ENCODE results near the gene TRAF3IP1. TPM values are rescaled to one million over a fixed set of nuclear protein-coding genes. Genes with fewer than 3 reads are reported as not detected.

TRAF3IP1 gene
- total and polyA plus RNA-seq, 2 of the 13 experiments (the other 11 are each of a cell fraction or from before 2014, with no cell fraction given) = 4.1 to 12.9 TPM

GRCh38 chr2:238449909-238450417 is 129.6 kb downstream of the TRAF3IP1 start (continued):
- TF ChIP-seq, protein P1, sequence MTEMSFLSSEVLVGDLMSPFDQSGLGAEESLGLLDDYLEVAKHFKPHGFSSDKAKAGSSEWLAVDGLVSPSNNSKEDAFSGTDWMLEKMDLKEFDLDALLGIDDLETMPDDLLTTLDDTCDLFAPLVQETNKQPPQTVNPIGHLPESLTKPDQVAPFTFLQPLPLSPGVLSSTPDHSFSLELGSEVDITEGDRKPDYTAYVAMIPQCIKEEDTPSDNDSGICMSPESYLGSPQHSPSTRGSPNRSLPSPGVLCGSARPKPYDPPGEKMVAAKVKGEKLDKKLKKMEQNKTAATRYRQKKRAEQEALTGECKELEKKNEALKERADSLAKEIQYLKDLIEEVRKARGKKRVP (CRISPR knock-in tag; IDR thresholded peaks at IDR 0.05) = peak in 1 of 2 experiments; percentile 89; a peak in 2 of 4 replicates
- peak; percentile 98 for TF ChIP-seq MIXL1 (CRISPR knock-in tag; IDR thresholded peaks at IDR 0.05)
- no peak for TF ChIP-seq ZNF282 (IDR thresholded peaks at IDR 0.05; ENCODE audit: partially characterized antibody)
- TF ChIP-seq HDAC1 (CRISPR knock-in tag; IDR thresholded peaks at IDR 0.05) = peak; percentile 99
- peak; percentile 92 for TF ChIP-seq MIER2 (CRISPR knock-in tag; IDR thresholded peaks at IDR 0.05)
- TF ChIP-seq ELF1 (CRISPR knock-in tag; IDR thresholded peaks at IDR 0.05) = peak; percentile 82
- peak; percentile 97 for TF ChIP-seq SOX5 (CRISPR knock-in tag; IDR thresholded peaks at IDR 0.05; ENCODE audit: borderline replicate concordance)
- TF ChIP-seq ZNF549 (CRISPR knock-in tag; IDR thresholded peaks at IDR 0.05) = no peak
- no peak; the same call in 1 of the 2 replicates for TF ChIP-seq PLSCR1 (CRISPR knock-in tag; IDR thresholded peaks at IDR 0.05; ENCODE audit: borderline replicate concordance)
- TF ChIP-seq NCOA1 (CRISPR knock-in tag; IDR thresholded peaks at IDR 0.05) = no peak; the same call in 1 of the 2 replicates
- TF ChIP-seq ZNF12 (CRISPR knock-in tag; IDR thresholded peaks at IDR 0.05) = no peak
- peak; percentile 100 for TF ChIP-seq SALL1 (CRISPR knock-in tag; IDR thresholded peaks at IDR 0.05)
- TF ChIP-seq ZNF550 (CRISPR knock-in tag; IDR thresholded peaks at IDR 0.05; ENCODE audit: borderline replicate concordance) = no peak
- peak; percentile 93 for TF ChIP-seq ZMAT3 (CRISPR knock-in tag; conservative IDR thresholded peaks at IDR 0.05)
- TF ChIP-seq ARNT (IDR thresholded peaks at IDR 0.05) = no peak
- no peak for TF ChIP-seq PRMT3 (CRISPR knock-in tag; IDR thresholded peaks at IDR 0.05; ENCODE audit: borderline replicate concordance, low read depth)
- TF ChIP-seq CHD2 (IDR thresholded peaks at IDR 0.05; ENCODE audit: low read depth, low read length) = no peak
- TF ChIP-seq ZBTB34 (CRISPR knock-in tag; IDR thresholded peaks at IDR 0.05) = peak; percentile 96
- TF ChIP-seq ZNF33A (CRISPR knock-in tag; IDR thresholded peaks at IDR 0.05; ENCODE audit: borderline replicate concordance) = no peak
- peak; percentile 56; the same call in 1 of the 2 replicates for TF ChIP-seq RAD21 (CRISPR knock-in tag; IDR thresholded peaks at IDR 0.05)
- TF ChIP-seq SMARCC2 (IDR thresholded peaks at IDR 0.05) = no peak; the same call in 1 of the 2 replicates
- TF ChIP-seq ZBTB21 (CRISPR knock-in tag; IDR thresholded peaks at IDR 0.05) = peak; percentile 73; the same call in 1 of the 2 replicates
- TF ChIP-seq ZBTB20 (CRISPR knock-in tag; IDR thresholded peaks at IDR 0.05; ENCODE audit: borderline replicate concordance, low read depth) = peak; percentile 99
- no peak for TF ChIP-seq DNMT1 (CRISPR knock-in tag; IDR thresholded peaks at IDR 0.05)
- TF ChIP-seq STAG1 (CRISPR knock-in tag; IDR thresholded peaks at IDR 0.05) = peak; percentile 52
- peak; percentile 93 for TF ChIP-seq KLF6 (CRISPR knock-in tag; IDR thresholded peaks at IDR 0.05)
- TF ChIP-seq ZNF567 (CRISPR knock-in tag; IDR thresholded peaks at IDR 0.05; ENCODE audit: borderline replicate concordance) = no peak
- TF ChIP-seq NR1H2 (CRISPR knock-in tag; IDR thresholded peaks at IDR 0.05; ENCODE audit: borderline replicate concordance, low read depth) = no peak
- TF ChIP-seq PHF8 (CRISPR knock-in tag; IDR thresholded peaks at IDR 0.05) = peak; percentile 66
- TF ChIP-seq RARA (CRISPR knock-in tag; IDR thresholded peaks at IDR 0.05) = peak; percentile 98
- peak; percentile 95; the same call in 1 of the 2 replicates for TF ChIP-seq SMAD3 (CRISPR knock-in tag; IDR thresholded peaks at IDR 0.05)
- TF ChIP-seq ATF1 (CRISPR knock-in tag; IDR thresholded peaks at IDR 0.05) = peak; percentile 63
